GM12865 (cell line): ENCODE results near the gene GGPS1.
A peak's percentile ranks its signal among the peaks of the same experiment; 100 is the strongest.

ENCODE experiments used
- DNase-seq: peaks from one replicate; pipeline ENCODE4 v3.0.0; 2010; ENCODE audit warnings: low read depth
- H3K4me3 ChIP-seq: 2 replicates; pipeline ENCODE4 v1.5.1; 2011; ENCODE audit warnings: mild to moderate bottlenecking, low read depth, low read length, control low read depth
- CTCF ChIP-seq: IDR thresholded peaks from 2 replicates; pipeline ENCODE4 v1.5.1; 2011; ENCODE audit warnings: low read length, control low read depth, low read depth, inconsistent platforms; ENCODE audit not compliant: insufficient read depth; ENCODE audit errors: missing control alignments

The GGPS1 gene

GRCh38 chr1:235315735-235316134, 12.6 kb upstream of the GGPS1 start:
- no peak overlapping the region for H3K4me3 ChIP-seq
- no peak for TF ChIP-seq CTCF
- no peak for DNase-seq

GRCh38 chr1:235317168-235317567, 11.2 kb upstream of the GGPS1 start:
- no peak for DNase-seq
- no peak for TF ChIP-seq CTCF
- no peak overlapping the region for H3K4me3 ChIP-seq

- no peak overlapping the region for H3K4me3 ChIP-seq
- DNase-seq, result no peak
- no peak for TF ChIP-seq CTCF
Observed at GRCh38 chr1:235319255-235319654, 9.1 kb upstream of the GGPS1 start.

- DNase-seq, result no peak
- TF ChIP-seq CTCF, result no peak
- no peak overlapping the region for H3K4me3 ChIP-seq
Observed at GRCh38 chr1:235320521-235321179, 7.7 kb upstream of the GGPS1 start.

GRCh38 chr1:235324296-235324695, 4.1 kb upstream of the GGPS1 start:
- no peak for TF ChIP-seq CTCF
- no peak overlapping the region for H3K4me3 ChIP-seq
- DNase-seq, result no peak

GRCh38 chr1:235325139-235325538, 3.2 kb upstream of the GGPS1 start:
- peak overlapping the region; percentile 78 for H3K4me3 ChIP-seq
- no peak for TF ChIP-seq CTCF
- peak; percentile 11 for DNase-seq

- no peak for TF ChIP-seq CTCF
- DNase-seq, result no peak
Observed at GRCh38 chr1:235325854-235326253, 2.5 kb upstream of the GGPS1 start.

More at GRCh38 chr1:235325854-235326253, 2.5 kb upstream of the GGPS1 start:
- peak overlapping the region; percentile 78 for H3K4me3 ChIP-seq
